ENCODE results near the gene FRMPD2.
"Not testable (repeated sequence)": the region's sequence is repeated elsewhere in the genome, so short reads cannot be mapped to it uniquely, and the experiment has no call there.

The FRMPD2 gene

GRCh38 chr10:48122618-48123017, 151.9 kb downstream of the FRMPD2 start:
- not testable (repeated sequence) for DNase-seq

GRCh38 chr10:48110277-48110676, 164.2 kb downstream of the FRMPD2 start:
- not testable (repeated sequence) for DNase-seq
